ENCODE data around the gene ZNF683. TPM values are rescaled to one million over a fixed set of nuclear protein-coding genes. Genes with fewer than 3 reads are reported as not detected.

The ZNF683 gene
- total RNA-seq, 1 donor from 2014 or later = not detected

DNA sequence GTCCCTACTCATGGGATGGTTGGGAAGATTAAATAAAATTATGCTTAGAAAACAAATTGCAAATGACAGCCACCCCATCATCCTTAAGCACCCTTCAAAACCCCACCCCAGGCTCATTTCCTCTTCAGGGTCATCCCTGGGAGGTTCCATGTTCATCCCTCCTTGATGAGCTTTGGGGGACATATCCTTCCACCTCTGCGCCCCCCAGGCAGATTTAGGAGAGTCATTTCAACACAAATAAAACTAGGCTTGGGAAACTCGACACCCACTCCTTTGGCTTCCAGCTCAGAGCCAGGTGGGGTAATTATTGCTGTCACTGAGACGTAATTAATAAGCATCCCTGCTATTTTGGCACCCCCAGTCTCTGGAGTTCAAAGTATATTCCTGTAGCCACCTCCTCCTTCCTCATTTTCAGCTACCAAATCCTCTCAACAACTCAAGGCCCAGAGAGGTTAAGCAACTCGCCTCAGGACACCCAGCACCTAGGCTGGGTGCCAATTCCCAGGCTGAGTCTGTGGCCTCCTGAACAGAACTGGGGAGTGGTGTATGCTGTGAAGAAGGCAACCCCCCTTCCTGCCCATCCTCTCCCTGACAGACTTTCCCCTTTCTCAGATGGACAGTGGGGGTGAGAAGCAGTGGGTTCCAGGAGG, 19.2 kb downstream of the ZNF683 start:
- Histone ChIP-seq H3K4me3 (ENCODE audit: low read depth, low read length) (no peak overlapping the region), H3K36me3 (ENCODE audit: control insufficient read depth, insufficient read depth, low read length) (no peaks in the 10 kb centered on the region), H3K27me3 (ENCODE audit: control insufficient read depth, insufficient read depth, low read length) (peaks cover 2% of the 10 kb centered on the region)
- DNase-seq (ENCODE audit: low read depth) = no peak
- TF ChIP-seq, protein P1, sequence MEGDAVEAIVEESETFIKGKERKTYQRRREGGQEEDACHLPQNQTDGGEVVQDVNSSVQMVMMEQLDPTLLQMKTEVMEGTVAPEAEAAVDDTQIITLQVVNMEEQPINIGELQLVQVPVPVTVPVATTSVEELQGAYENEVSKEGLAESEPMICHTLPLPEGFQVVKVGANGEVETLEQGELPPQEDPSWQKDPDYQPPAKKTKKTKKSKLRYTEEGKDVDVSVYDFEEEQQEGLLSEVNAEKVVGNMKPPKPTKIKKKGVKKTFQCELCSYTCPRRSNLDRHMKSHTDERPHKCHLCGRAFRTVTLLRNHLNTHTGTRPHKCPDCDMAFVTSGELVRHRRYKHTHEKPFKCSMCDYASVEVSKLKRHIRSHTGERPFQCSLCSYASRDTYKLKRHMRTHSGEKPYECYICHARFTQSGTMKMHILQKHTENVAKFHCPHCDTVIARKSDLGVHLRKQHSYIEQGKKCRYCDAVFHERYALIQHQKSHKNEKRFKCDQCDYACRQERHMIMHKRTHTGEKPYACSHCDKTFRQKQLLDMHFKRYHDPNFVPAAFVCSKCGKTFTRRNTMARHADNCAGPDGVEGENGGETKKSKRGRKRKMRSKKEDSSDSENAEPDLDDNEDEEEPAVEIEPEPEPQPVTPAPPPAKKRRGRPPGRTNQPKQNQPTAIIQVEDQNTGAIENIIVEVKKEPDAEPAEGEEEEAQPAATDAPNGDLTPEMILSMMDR (IDR thresholded peaks at IDR 0.05; ENCODE audit: insufficient read depth, low read length, poor library complexity, severe bottlenecking) = no peak

DNA sequence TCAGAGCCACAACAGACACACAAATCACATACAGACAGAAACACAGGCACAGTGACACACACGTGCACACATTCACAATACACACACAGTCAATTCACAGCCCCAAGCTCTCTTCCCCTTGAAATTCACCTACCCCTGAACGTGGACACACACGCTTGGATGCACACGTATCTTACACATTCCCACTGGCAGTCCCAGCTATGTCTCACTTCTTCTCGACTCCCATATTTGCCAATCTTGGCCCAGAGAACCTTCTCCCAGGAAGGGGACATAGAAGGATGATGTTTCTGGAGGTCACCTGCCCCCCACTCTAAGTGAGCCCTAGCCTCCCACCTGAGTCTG, 20.2 kb downstream of the ZNF683 start:
- no peak for DNase-seq (ENCODE audit: low read depth)
- H3K27me3 ChIP-seq (ENCODE audit: control insufficient read depth, insufficient read depth, low read length) = peaks cover 2% of the 10 kb centered on the region
- no peaks in the 10 kb centered on the region for H3K36me3 ChIP-seq (ENCODE audit: control insufficient read depth, insufficient read depth, low read length)
- TF ChIP-seq, protein P1 (IDR thresholded peaks at IDR 0.05; ENCODE audit: insufficient read depth, low read length, poor library complexity, severe bottlenecking) = no peak
- H3K4me3 ChIP-seq (ENCODE audit: low read depth, low read length) = no peak overlapping the region

DNA sequence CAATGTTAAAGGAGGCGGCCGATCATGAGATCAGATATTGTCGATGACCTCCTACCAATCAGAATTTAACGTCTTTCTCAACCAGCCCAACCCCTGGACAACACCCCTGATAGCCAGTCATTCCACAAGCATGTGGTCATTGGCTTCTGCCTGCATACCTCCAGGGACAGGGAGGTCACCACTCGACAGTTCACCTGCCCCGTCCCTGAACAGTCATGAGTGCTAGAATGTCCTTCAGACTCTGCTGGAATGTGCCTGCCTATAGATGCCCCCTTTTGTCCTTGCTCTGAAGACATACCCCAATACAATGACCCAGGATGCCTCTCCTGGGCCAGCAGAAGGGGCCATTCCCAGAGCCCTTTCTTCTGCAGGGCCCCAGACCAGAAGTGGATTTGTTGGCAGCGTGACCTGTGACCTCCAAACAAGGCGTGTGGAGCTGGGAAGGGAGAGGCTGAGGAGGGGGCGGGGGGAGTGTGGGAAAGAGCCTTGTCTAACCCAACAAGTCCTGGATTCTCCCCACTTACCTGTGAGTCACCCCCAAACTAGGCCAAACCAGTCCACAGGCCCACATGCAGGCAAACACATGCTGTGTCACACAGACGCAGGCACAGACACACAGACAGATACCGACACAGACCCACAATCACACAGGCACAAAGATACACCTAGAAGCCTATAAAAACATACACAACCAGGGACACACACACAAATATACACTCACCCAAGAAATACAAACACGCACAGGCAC, 20.8 kb downstream of the ZNF683 start:
- no peak overlapping the region for H3K4me3 ChIP-seq (ENCODE audit: low read depth, low read length)
- no peaks in the 10 kb centered on the region for H3K36me3 ChIP-seq (ENCODE audit: control insufficient read depth, insufficient read depth, low read length)
- DNase-seq (ENCODE audit: low read depth) = no peak
- TF ChIP-seq, protein P1 (IDR thresholded peaks at IDR 0.05; ENCODE audit: insufficient read depth, low read length, poor library complexity, severe bottlenecking) = no peak
- peaks cover 2% of the 10 kb centered on the region for H3K27me3 ChIP-seq (ENCODE audit: control insufficient read depth, insufficient read depth, low read length)

DNA sequence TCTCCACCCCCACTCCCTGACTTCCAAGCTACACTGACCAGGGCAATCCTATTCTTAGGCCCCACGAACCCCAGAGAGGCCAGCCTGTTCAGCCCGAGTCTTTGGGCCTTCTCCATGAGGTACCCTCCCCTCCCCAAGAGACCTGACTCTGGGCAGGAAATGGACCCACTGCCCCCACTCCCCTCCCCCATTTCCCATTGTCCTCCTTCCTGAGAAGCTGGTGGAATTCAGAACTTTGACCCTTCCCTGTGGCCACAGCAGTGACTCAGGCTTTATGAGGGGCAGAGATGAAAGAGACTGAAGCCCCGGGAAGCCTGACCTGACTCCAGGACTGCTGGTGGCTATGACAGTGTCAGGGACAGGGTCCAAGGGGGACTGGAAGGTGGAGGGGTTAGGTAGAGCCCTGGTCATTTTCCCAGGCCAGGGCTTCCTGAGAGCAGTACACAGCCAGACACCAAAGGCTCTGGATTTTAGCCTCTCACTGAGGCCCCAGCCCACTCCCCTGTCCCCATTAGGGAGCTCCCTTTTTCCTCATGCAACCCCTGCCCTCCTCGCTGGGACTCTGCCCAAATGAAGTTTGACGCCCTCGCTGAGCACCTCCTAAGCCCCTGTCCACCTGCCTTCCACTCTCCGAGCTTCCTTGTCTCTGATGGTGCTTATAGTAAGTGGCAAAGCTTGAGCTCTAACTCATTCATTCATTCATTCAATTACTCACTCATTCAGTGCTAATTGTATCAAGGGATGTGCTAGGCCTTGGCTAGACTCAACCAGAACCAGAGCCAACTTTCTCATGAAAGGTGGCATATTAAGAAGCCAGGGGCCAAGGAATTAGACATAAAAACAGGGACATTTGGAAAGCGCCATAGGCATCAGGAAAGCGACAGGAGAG, 21.6 kb downstream of the ZNF683 start:
- H3K27me3 ChIP-seq (ENCODE audit: control insufficient read depth, insufficient read depth, low read length) = peaks cover 2% of the 10 kb centered on the region
- TF ChIP-seq, protein P1 (IDR thresholded peaks at IDR 0.05; ENCODE audit: insufficient read depth, low read length, poor library complexity, severe bottlenecking) = no peak
- no peaks in the 10 kb centered on the region for H3K36me3 ChIP-seq (ENCODE audit: control insufficient read depth, insufficient read depth, low read length)
- DNase-seq (ENCODE audit: low read depth) = no peak
- H3K4me3 ChIP-seq (ENCODE audit: low read depth, low read length) = no peak overlapping the region

DNA sequence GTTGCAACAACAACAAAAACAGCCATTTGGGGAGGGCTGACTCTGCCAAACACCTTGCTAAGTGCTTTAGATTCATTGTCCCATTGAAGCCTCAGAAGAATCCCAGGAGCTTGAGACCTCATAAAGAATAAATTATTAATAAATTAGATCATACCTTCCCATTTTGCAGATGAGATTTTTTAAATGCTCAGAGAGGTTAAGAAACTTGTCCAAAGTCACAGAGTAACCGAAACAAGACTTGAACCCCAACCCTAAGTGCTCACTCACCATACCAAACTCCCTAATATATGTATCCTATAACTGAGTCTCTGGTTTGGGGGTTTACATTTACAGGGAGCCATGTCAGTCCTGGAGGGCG, 22.2 kb downstream of the ZNF683 start:
- no peaks in the 10 kb centered on the region for H3K36me3 ChIP-seq (ENCODE audit: control insufficient read depth, insufficient read depth, low read length)
- H3K27me3 ChIP-seq (ENCODE audit: control insufficient read depth, insufficient read depth, low read length) = peaks cover 4% of the 10 kb centered on the region
- DNase-seq (ENCODE audit: low read depth) = no peak
- H3K4me3 ChIP-seq (ENCODE audit: low read depth, low read length) = no peak overlapping the region
- TF ChIP-seq, protein P1 (IDR thresholded peaks at IDR 0.05; ENCODE audit: insufficient read depth, low read length, poor library complexity, severe bottlenecking) = no peak

Data from kidney epithelial cell (primary cell).